GM23338 (cell line): ENCODE measurements around the gene SETMAR. TPM values are rescaled to one million over a fixed set of nuclear protein-coding genes. Genes with fewer than 3 reads are reported as not detected.

Experiments used
- ATAC-seq: fragments of 200-7000 bp; cut with Tn5 transposase; 3 replicates; pipeline ENCODE4 v1.9.1; 2020
- DNase-seq: peaks from one replicate; pipeline ENCODE4 v3.0.0-alpha.2; 2015; ENCODE audit warnings: low spot score
- H2AFZ ChIP-seq: fragments of 200-600 bp; sonication (generic); 2 replicates; pipeline ENCODE4 v1.8.0; 2016; ENCODE audit warnings: antibody characterized with exemption, mild to moderate bottlenecking, moderate library complexity
- H3F3A ChIP-seq: fragments of 200-600 bp; sonication (generic); replicated peaks from 2 replicates; pipeline ENCODE4 v1.8.0; 2017; ENCODE audit warnings: antibody characterized with exemption, mixed run types, low read depth
- H3K27ac ChIP-seq: fragments of 200-600 bp; sonication (generic); 2 replicates; pipeline ENCODE4 v1.6.1; 2016; ENCODE audit warnings: low read depth
- H3K27me3 ChIP-seq: fragments of 200-600 bp; sonication (generic); 2 replicates; pipeline ENCODE4 v1.8.0; 2016; ENCODE audit warnings: mild to moderate bottlenecking, mixed run types, moderate library complexity; ENCODE audit not compliant: insufficient read depth
- H3K36me3 ChIP-seq: fragments of 200-600 bp; sonication (generic); 2 replicates; pipeline ENCODE4 v1.8.0; 2016; ENCODE audit warnings: mild to moderate bottlenecking; ENCODE audit not compliant: insufficient read depth
- H3K4me1 ChIP-seq: fragments of 200-600 bp; sonication (generic); 2 replicates; pipeline ENCODE4 v1.8.0; 2016; ENCODE audit warnings: mild to moderate bottlenecking, moderate library complexity; ENCODE audit not compliant: insufficient read depth
- H3K4me2 ChIP-seq: fragments of 200-600 bp; sonication (generic); 2 replicates; pipeline ENCODE4 v1.7.1; 2017; ENCODE audit warnings: mixed run types
- H3K4me3 ChIP-seq: fragments of 200-600 bp; sonication (generic); 2 replicates; pipeline ENCODE4 v1.6.1; 2016; ENCODE audit warnings: mixed run types
- H3K79me2 ChIP-seq: fragments of 200-600 bp; sonication (generic); replicated peaks from 2 replicates; pipeline ENCODE4 v1.8.0; 2017; ENCODE audit warnings: mild to moderate bottlenecking; ENCODE audit not compliant: insufficient read depth
- H3K9me2 ChIP-seq: fragments of 200-600 bp; sonication (generic); 2 replicates; pipeline ENCODE4 v1.8.0; 2017; ENCODE audit not compliant: insufficient read depth
- H4K20me1 ChIP-seq: fragments of 200-600 bp; sonication (generic); replicated peaks from 2 replicates; pipeline ENCODE4 v1.8.0; 2017; ENCODE audit warnings: mild to moderate bottlenecking; ENCODE audit not compliant: insufficient read depth
- H3K27ac Mint-ChIP-seq: 2 replicates; pipeline ENCODE4 v1.8.0; 2020; ENCODE audit warnings: inconsistent platforms, mild to moderate bottlenecking, moderate library complexity, mixed read lengths
- H3K27me3 Mint-ChIP-seq: 3 replicates; pipeline ENCODE4 v1.8.0; 2022; ENCODE audit warnings: low read depth, mild to moderate bottlenecking, moderate library complexity, mixed read lengths, inconsistent platforms; ENCODE audit not compliant: insufficient read depth, poor library complexity
- H3K36me3 Mint-ChIP-seq: 3 replicates; pipeline ENCODE4 v1.8.0; 2021; ENCODE audit warnings: low read depth, mild to moderate bottlenecking, inconsistent platforms, moderate library complexity, mixed read lengths
- H3K4me1 Mint-ChIP-seq: 3 replicates; pipeline ENCODE4 v1.8.0; 2020; ENCODE audit warnings: mild to moderate bottlenecking, inconsistent platforms, mixed read lengths
- H3K4me3 Mint-ChIP-seq: 3 replicates; pipeline ENCODE4 v1.8.0; 2021; ENCODE audit warnings: moderate library complexity, mild to moderate bottlenecking, inconsistent platforms, mixed read lengths
- H3K9me3 Mint-ChIP-seq: 3 replicates; pipeline ENCODE4 v1.8.0; 2020; ENCODE audit warnings: moderate library complexity, mild to moderate bottlenecking, inconsistent platforms, mixed read lengths
- CREB1 ChIP-seq: fragments of 250-450 bp; sonication (Bioruptor Pico); IDR thresholded peaks from 2 replicates; pipeline ENCODE4 v1.5.0; 2020; ENCODE audit warnings: low read depth, mild to moderate bottlenecking, moderate library complexity
- CTCF ChIP-seq, 2 experiments: fragments of 200-600 bp in 1 of 2; sonication (generic) in 1 of 2; conservative IDR thresholded peaks; 2 replicates each; pipeline versions ENCODE4 v1.5.1 to v1.6.1; 2016 to 2017; ENCODE audit warnings: antibody characterized with exemption in 2 of 2, low read depth in 2 of 2, mild to moderate bottlenecking in 2 of 2, moderate library complexity in 1 of 2
- ETS1 ChIP-seq: IDR thresholded peaks from 2 replicates; pipeline ENCODE4 v1.6.1; 2016; ENCODE audit warnings: antibody characterized with exemption
- EZH2 ChIP-seq: fragments of 200-600 bp; sonication (generic); IDR thresholded peaks from one replicate; pipeline ENCODE4 v1.8.0; 2017; ENCODE audit warnings: antibody characterized with exemption, mild to moderate bottlenecking, low read depth; ENCODE audit not compliant: unreplicated experiment
- EZH2phosphoT487 ChIP-seq: fragments of 200-600 bp; sonication (generic); IDR thresholded peaks from one replicate; pipeline ENCODE4 v1.8.1; 2018; ENCODE audit warnings: antibody characterized with exemption; ENCODE audit not compliant: unreplicated experiment
- JUNB ChIP-seq: IDR thresholded peaks from one replicate; pipeline ENCODE4 v1.6.1; 2016; ENCODE audit warnings: antibody characterized with exemption; ENCODE audit not compliant: unreplicated experiment
- NANOG ChIP-seq: IDR thresholded peaks from 2 replicates; pipeline ENCODE4 v1.6.1; 2016; ENCODE audit warnings: antibody characterized with exemption, borderline replicate concordance
- REST ChIP-seq: IDR thresholded peaks from one replicate; pipeline ENCODE4 v1.6.1; 2018; ENCODE audit warnings: antibody characterized with exemption; ENCODE audit not compliant: unreplicated experiment
- STAT1 ChIP-seq: IDR thresholded peaks from one replicate; pipeline ENCODE4 v1.6.1; 2016; ENCODE audit warnings: antibody characterized with exemption; ENCODE audit not compliant: unreplicated experiment
- ZNF331 ChIP-seq: fragments of 250-450 bp; sonication (Bioruptor Pico); IDR thresholded peaks from 2 replicates; pipeline ENCODE4 v1.5.0; 2020; ENCODE audit warnings: low read depth, mild to moderate bottlenecking, moderate library complexity
- polyA plus RNA-seq: library from polyadenylated mRNA; unstranded; fragments of >200 nt; fragmentation: Nextera tagmentation; extraction: Ambion mirVana; gene quantifications from 2 replicates; pipeline ENCODE4 v1.2.1, GENCODE V29; 2016
- total RNA-seq: library from RNA; depleted of rRNA; stranded (reverse); fragments of >200 nt; shearing (Covaris generic); gene quantifications from 2 replicates; pipeline ENCODE4 v1.2.3, GENCODE V29; 2014

Gene SETMAR
- total and polyA plus RNA-seq, 2 experiments from 2014 or later, result 11.2 to 19.8 TPM

GRCh38 chr3:4313606-4314293, 10.6 kb downstream of the SETMAR start:
- 0 out of 2 replicates have a peak, but pooled peaks cover 3% of the 10 kb centered on the region for H3K36me3 ChIP-seq
- H3K79me2 ChIP-seq, result peaks cover 18% of the 10 kb centered on the region
- no peaks in the 10 kb centered on the region for H3K27me3 Mint-ChIP-seq
- H3K4me3 ChIP-seq, result no peak overlapping the region
- H2AFZ ChIP-seq, result no peak overlapping the region
- no peaks in the 10 kb centered on the region; the same call in 1 of the 2 replicates for H4K20me1 ChIP-seq
- peaks cover 25% of the 10 kb centered on the region for H3K4me1 Mint-ChIP-seq
- DNase-seq (no peak), ATAC-seq (no peak)
- no peak overlapping the region for H3K4me2 ChIP-seq
- no peak overlapping the region for H3K27ac ChIP-seq
- H3K36me3 Mint-ChIP-seq, result peaks cover 37% of the 10 kb centered on the region
- no peak overlapping the region for H3K27ac Mint-ChIP-seq
- TF ChIP-seq ZNF331 (CRISPR knock-in tag), result no peak
- TF ChIP-seq ETS1, result no peak
- TF ChIP-seq CTCF (conservative IDR thresholded peaks at IDR 0.05; ENCODE audit: low read depth in 2 of 2), result no peak
- no peak for TF ChIP-seq STAT1
- no peak for TF ChIP-seq REST
- no peak for TF ChIP-seq CREB1 (CRISPR knock-in tag)
- TF ChIP-seq JUNB, result no peak
- no peak for TF ChIP-seq EZH2
- TF ChIP-seq NANOG, result no peak
- TF ChIP-seq EZH2phosphoT487, result no peak
- no peaks in the 10 kb centered on the region for H3K27me3 ChIP-seq
- no peak overlapping the region for H3K4me3 Mint-ChIP-seq
- peaks cover 23% of the 10 kb centered on the region for H3K4me1 ChIP-seq
- no peaks in the 10 kb centered on the region for H3K9me2 ChIP-seq
- H3K9me3 Mint-ChIP-seq, result peaks cover 7% of the 10 kb centered on the region
- no peaks in the 10 kb centered on the region for H3F3A ChIP-seq
